GM12878 (cell line): Measurements from ENCODE around the gene PLXNA4. TPM values are rescaled to one million over a fixed set of nuclear protein-coding genes. Genes with fewer than 3 reads are reported as not detected.

Source experiments
- ATAC-seq: fragments of 200-7000 bp; cut with Tn5 transposase; 3 replicates; pipeline ENCODE4 v1.9.1; 2020; ENCODE audit warnings: mild to moderate bottlenecking, moderate library complexity
- BruUV-seq: library from RNA; stranded (reverse); fragments of 400-500 nt; replicated peaks from 2 replicates; lab custom pipeline; 2021; lab: Mats Ljungman, UMichigan
- CTCF ChIA-PET: fragments of 300-600 bp; sonication (Branson Sonifier 250); formaldehyde crosslinking; extraction: SDS; loops from one replicate; lab custom pipeline; 2021; ENCODE audit warnings: inconsistent platforms; lab: Yijun Ruan, JAX
- POLR2A ChIA-PET: fragments of 350-600 bp; formaldehyde crosslinking; extraction: SDS; loops from one replicate; lab custom pipeline; 2021; ENCODE audit warnings: inconsistent platforms; lab: Charles Lee
- RAD21 ChIA-PET: fragments of 300-600 bp; sonication (Branson Sonifier 250); formaldehyde crosslinking; loops from one replicate; lab custom pipeline; 2023; ENCODE audit warnings: antibody characterized with exemption; ENCODE audit not compliant: unreplicated experiment; lab: Charles Lee
- SMC1A ChIA-PET: fragments of 300-600 bp; sonication (Branson Sonifier 250); formaldehyde crosslinking; loops from one replicate; lab custom pipeline; 2023; ENCODE audit not compliant: unreplicated experiment, uncharacterized antibody; lab: Charles Lee
- DNase-seq: peaks from one replicate; pipeline ENCODE4 v3.0.0-alpha.2; 2011; ENCODE audit warnings: low read depth, low spot score
- FAIRE-seq: peaks from 3 replicates; lab custom pipeline; 2011; peaks lifted over from hg19 to GRCh38; lab: Jason Lieb, UNC
- H2AFZ ChIP-seq: 2 replicates; pipeline ENCODE4 v1.6.0; 2011; ENCODE audit warnings: low read depth, low read length, control low read depth; ENCODE audit not compliant: control insufficient read depth
- H3K27ac ChIP-seq: 2 replicates; pipeline ENCODE4 v1.5.1; 2011; ENCODE audit warnings: control low read depth; ENCODE audit not compliant: control insufficient read depth, insufficient read depth
- H3K27me3 ChIP-seq, 2 experiments: replicated peaks in 1 of 2; 2 replicates each; pipeline versions ENCODE4 v1.6.0 to v1.6.1; 2011; ENCODE audit warnings: low read length in 1 of 2; ENCODE audit not compliant: control insufficient read depth in 2 of 2, insufficient read depth in 2 of 2
- H3K36me3 ChIP-seq, 2 experiments: 2 replicates each; pipeline ENCODE4 v1.5.1; 2011; ENCODE audit warnings: low read length in 1 of 2; ENCODE audit not compliant: control insufficient read depth in 2 of 2, insufficient read depth in 2 of 2
- H3K4me1 ChIP-seq: 2 replicates; pipeline ENCODE4 v1.6.1; 2011; ENCODE audit warnings: mild to moderate bottlenecking, low read length, moderate library complexity, mixed read lengths; ENCODE audit not compliant: control insufficient read depth, insufficient read depth
- H3K4me2 ChIP-seq: 2 replicates; pipeline ENCODE4 v1.6.0; 2011; ENCODE audit warnings: control low read depth; ENCODE audit not compliant: control insufficient read depth, insufficient read depth
- H3K4me3 ChIP-seq: fragments of 200-600 bp; sonication (generic); 2 replicates; pipeline ENCODE4 v1.5.1; 2016
- H3K79me2 ChIP-seq: 2 replicates; pipeline ENCODE4 v1.6.0; 2011; ENCODE audit warnings: low read length; ENCODE audit not compliant: control insufficient read depth, insufficient read depth
- H3K9ac ChIP-seq: 2 replicates; pipeline ENCODE4 v1.8.0; 2011; ENCODE audit warnings: low read length, control low read depth, mixed read lengths; ENCODE audit not compliant: control insufficient read depth, insufficient read depth
- H3K9me3 ChIP-seq: replicated peaks from 3 replicates; pipeline ENCODE4 v1.5.1; 2011; ENCODE audit warnings: mild to moderate bottlenecking, low read length; ENCODE audit not compliant: control insufficient read depth, insufficient read depth
- H4K20me1 ChIP-seq: 2 replicates; pipeline ENCODE4 v1.6.0; 2011; ENCODE audit not compliant: control insufficient read depth, insufficient read depth
- BRCA1 ChIP-seq: IDR thresholded peaks from 2 replicates; pipeline ENCODE4 v1.6.1; 2011; ENCODE audit warnings: low read depth, low read length, improper control_type of control experiment
- IRF4 ChIP-seq: IDR thresholded peaks from 2 replicates; pipeline ENCODE4 v1.6.1; 2011; ENCODE audit warnings: low read depth, low read length
- KDM1A ChIP-seq: fragments of 200-600 bp; sonication (generic); IDR thresholded peaks from 2 replicates; pipeline ENCODE4 v1.6.1; 2016; ENCODE audit warnings: borderline replicate concordance
- LARP7 ChIP-seq: fragments of 450-650 bp; IDR thresholded peaks from 2 replicates; pipeline ENCODE4 v1.6.1; 2017; ENCODE audit warnings: mild to moderate bottlenecking
- NFIC ChIP-seq: IDR thresholded peaks from 2 replicates; pipeline ENCODE4 v1.6.1; 2012; ENCODE audit warnings: low read depth, mild to moderate bottlenecking, inconsistent platforms, low read length, moderate library complexity
- NR2C2 ChIP-seq: IDR thresholded peaks from 2 replicates; pipeline ENCODE4 v1.6.1; 2011; ENCODE audit warnings: borderline replicate concordance, low read depth; ENCODE audit not compliant: control insufficient read depth, insufficient read length
- POLR2AphosphoS2 ChIP-seq: IDR thresholded peaks from 2 replicates; pipeline ENCODE4 v1.6.1; 2011; ENCODE audit warnings: low read depth, mild to moderate bottlenecking, low read length, improper control_type of control experiment, moderate library complexity
- RFX5 ChIP-seq: IDR thresholded peaks from 2 replicates; pipeline ENCODE4 v1.6.1; 2011; ENCODE audit warnings: low read depth, low read length, improper control_type of control experiment
- SIX5 ChIP-seq: IDR thresholded peaks from 2 replicates; pipeline ENCODE4 v1.6.1; 2011; ENCODE audit warnings: mild to moderate bottlenecking, low read depth, low read length, moderate library complexity; ENCODE audit not compliant: severe bottlenecking
- SREBF2 ChIP-seq: IDR thresholded peaks from 2 replicates; pipeline ENCODE4 v1.6.1; 2012; ENCODE audit warnings: mild to moderate bottlenecking, low read length
- SUZ12 ChIP-seq: fragments of 200-600 bp; sonication (generic); IDR thresholded peaks from one replicate; pipeline ENCODE4 v1.6.1; 2018; ENCODE audit warnings: antibody characterized with exemption, mild to moderate bottlenecking; ENCODE audit not compliant: unreplicated experiment
- ZNF384 ChIP-seq: IDR thresholded peaks from 2 replicates; pipeline ENCODE4 v1.6.1; 2012; ENCODE audit warnings: low read depth, mild to moderate bottlenecking, low read length, improper control_type of control experiment, borderline replicate concordance
- ZZZ3 ChIP-seq: IDR thresholded peaks from 2 replicates; pipeline ENCODE4 v1.6.1; 2011; ENCODE audit warnings: low read depth; ENCODE audit not compliant: control insufficient read depth, insufficient read length
- WGBS: methylation state at CpG from one replicate; pipeline ENCODE4 v1.1.6; 2016; ENCODE audit warnings: low lambda C conversion rate; ENCODE audit not compliant: insufficient replicate concordance, insufficient coverage; ENCODE audit errors: missing lambda C conversion rate; 5-methylcytosine and 5-hydroxymethylcytosine counted together
- in situ Hi-C: fragments of 300-500 bp; cut with MboI; formaldehyde crosslinking; loops from 9 replicates; pipeline ENCODE4 v1.14.3; 2018; ENCODE audit warnings: mixed read lengths
- intact Hi-C: fragments of 100-400 bp; cut with micrococcal nuclease; formaldehyde crosslinking; loops from one replicate; pipeline ENCODE4 v1.14.2; 2022; ENCODE audit not compliant: unreplicated experiment
- polyA plus RNA-seq, 11 experiments: library from polyadenylated mRNA; depleted of rRNA in 4 of 11; unstranded in 6 of 11; stranded (reverse) in 5 of 11; fragments of >200 nt; fragmentation: Nextera tagmentation in 4 of 11; fragmentation: Illumina TruSeq in 1 of 11; extraction: Ambion mirVana in 4 of 11; extraction: Trizol in 1 of 11; gene quantifications; 1 replicate in 1 of 11; 2 replicates in 10 of 11; pipeline versions ENCODE4 v1.2.1 to v1.2.3, GENCODE V29; 2011 to 2016; ENCODE audit warnings: inconsistent platforms in 2 of 11, missing spikeins in 2 of 11, low read depth in 1 of 11
- total RNA-seq, 4 experiments: library from RNA; depleted of rRNA in 3 of 4; stranded (reverse); fragments of >200 nt in 3 of 4; fragmentation: Illumina TruSeq in 1 of 4; extraction: Trizol in 1 of 4; gene quantifications; 2 replicates each; pipeline versions ENCODE4 v1.2.1 to v1.2.3, GENCODE V29; 2013 to 2021
- TF ChIP-seq, protein P1 (sequence below): fragments of 450-650 bp; IDR thresholded peaks from 2 replicates; pipeline ENCODE4 v1.6.1; 2016; ENCODE audit warnings: mild to moderate bottlenecking
- TF ChIP-seq, protein P2 (sequence below): fragments of 450-650 bp; IDR thresholded peaks from 2 replicates; pipeline ENCODE4 v1.6.1; 2018; ENCODE audit warnings: mild to moderate bottlenecking, low read depth, moderate library complexity; ENCODE audit not compliant: partially characterized antibody
- TF ChIP-seq, protein P3 (sequence below): fragments of 450-650 bp; IDR thresholded peaks from 2 replicates; pipeline ENCODE4 v1.6.1; 2014; ENCODE audit warnings: mild to moderate bottlenecking
- TF ChIP-seq, protein P4 (sequence below): fragments of 450-650 bp; IDR thresholded peaks from 2 replicates; pipeline ENCODE4 v1.6.1; 2016; ENCODE audit warnings: mild to moderate bottlenecking, moderate library complexity, borderline replicate concordance

PLXNA4 gene
- total and polyA plus RNA-seq, 10 of the 15 experiments (the other 5 are each of a cell fraction or from before 2014, with no cell fraction given), result 0.03 TPM; not detected in 9

DNA sequence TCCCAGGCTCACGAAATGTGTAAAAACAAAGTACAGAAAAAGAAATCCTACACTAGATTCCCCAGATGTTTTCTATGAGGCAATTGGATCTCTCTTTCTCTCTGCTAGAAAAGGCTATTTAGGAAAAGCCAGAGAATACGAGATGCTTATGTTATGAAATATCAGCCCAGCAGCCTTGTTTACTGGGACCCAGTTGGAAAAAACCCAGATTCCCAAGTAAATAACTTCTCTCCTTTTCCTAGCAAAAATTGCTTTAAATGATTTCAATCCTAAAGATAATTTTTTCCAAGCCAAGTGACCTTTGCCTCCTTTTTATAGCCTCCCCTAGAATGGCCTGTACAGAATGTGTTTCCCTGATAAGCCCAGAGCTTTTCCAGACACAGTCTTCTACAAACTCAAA lies 199.3 kb downstream of the PLXNA4 start:
- SMC1A ChIA-PET, result interaction anchor here (0.6 kb wide), 1 partner anchor 1614 kb away, joined by 3 read pairs; no protein-coding TSS in a partner anchor
- peaks cover 0 to 2% of the 10 kb centered on the region in 2 experiments; a peak in 2 of 4 replicates for H3K27me3 ChIP-seq
- H3K4me3 ChIP-seq, result no peak overlapping the region
- no peak overlapping the region for H3K9ac ChIP-seq
- ATAC-seq (no peak), FAIRE-seq (no peak), DNase-seq (no peak)
- H3K36me3 ChIP-seq, result no peaks in the 10 kb centered on the region
- no peaks in the 10 kb centered on the region for H3K9me3 ChIP-seq
- POLR2A ChIA-PET, result no interaction called here
- WGBS, result 0% methylated on average over 2 of the region's 2 CpGs
- intact Hi-C loops, result no loop called here
- no peaks in the 10 kb centered on the region for H3K4me1 ChIP-seq
- CTCF ChIA-PET, result no interaction called here
- in situ Hi-C loops, result no loop called here
- no peaks in the 10 kb centered on the region for H3K79me2 ChIP-seq
- BruUV-seq, result no TSS peak
- H3K27ac ChIP-seq, result no peak overlapping the region
- no peak overlapping the region for H3K4me2 ChIP-seq
- H2AFZ ChIP-seq, result no peak overlapping the region
- RAD21 ChIA-PET, result no interaction called here
- no peaks in the 10 kb centered on the region for H4K20me1 ChIP-seq
- no peak for TF ChIP-seq LARP7
- no peak for TF ChIP-seq KDM1A
- TF ChIP-seq, protein P1, sequence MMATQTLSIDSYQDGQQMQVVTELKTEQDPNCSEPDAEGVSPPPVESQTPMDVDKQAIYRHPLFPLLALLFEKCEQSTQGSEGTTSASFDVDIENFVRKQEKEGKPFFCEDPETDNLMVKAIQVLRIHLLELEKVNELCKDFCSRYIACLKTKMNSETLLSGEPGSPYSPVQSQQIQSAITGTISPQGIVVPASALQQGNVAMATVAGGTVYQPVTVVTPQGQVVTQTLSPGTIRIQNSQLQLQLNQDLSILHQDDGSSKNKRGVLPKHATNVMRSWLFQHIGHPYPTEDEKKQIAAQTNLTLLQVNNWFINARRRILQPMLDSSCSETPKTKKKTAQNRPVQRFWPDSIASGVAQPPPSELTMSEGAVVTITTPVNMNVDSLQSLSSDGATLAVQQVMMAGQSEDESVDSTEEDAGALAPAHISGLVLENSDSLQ, result no peak
- TF ChIP-seq ZNF384, result no peak
- TF ChIP-seq BRCA1, result no peak
- TF ChIP-seq, protein P2, sequence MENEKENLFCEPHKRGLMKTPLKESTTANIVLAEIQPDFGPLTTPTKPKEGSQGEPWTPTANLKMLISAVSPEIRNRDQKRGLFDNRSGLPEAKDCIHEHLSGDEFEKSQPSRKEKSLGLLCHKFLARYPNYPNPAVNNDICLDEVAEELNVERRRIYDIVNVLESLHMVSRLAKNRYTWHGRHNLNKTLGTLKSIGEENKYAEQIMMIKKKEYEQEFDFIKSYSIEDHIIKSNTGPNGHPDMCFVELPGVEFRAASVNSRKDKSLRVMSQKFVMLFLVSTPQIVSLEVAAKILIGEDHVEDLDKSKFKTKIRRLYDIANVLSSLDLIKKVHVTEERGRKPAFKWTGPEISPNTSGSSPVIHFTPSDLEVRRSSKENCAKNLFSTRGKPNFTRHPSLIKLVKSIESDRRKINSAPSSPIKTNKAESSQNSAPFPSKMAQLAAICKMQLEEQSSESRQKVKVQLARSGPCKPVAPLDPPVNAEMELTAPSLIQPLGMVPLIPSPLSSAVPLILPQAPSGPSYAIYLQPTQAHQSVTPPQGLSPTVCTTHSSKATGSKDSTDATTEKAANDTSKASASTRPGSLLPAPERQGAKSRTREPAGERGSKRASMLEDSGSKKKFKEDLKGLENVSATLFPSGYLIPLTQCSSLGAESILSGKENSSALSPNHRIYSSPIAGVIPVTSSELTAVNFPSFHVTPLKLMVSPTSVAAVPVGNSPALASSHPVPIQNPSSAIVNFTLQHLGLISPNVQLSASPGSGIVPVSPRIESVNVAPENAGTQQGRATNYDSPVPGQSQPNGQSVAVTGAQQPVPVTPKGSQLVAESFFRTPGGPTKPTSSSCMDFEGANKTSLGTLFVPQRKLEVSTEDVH, result no peak
- TF ChIP-seq SIX5, result no peak
- TF ChIP-seq IRF4, result no peak
- no peak for TF ChIP-seq SUZ12
- no peak for TF ChIP-seq SREBF2
- no peak for TF ChIP-seq RFX5
- no peak for TF ChIP-seq NR2C2
- TF ChIP-seq NFIC, result no peak
- TF ChIP-seq POLR2AphosphoS2, result no peak
- TF ChIP-seq, protein P3, sequence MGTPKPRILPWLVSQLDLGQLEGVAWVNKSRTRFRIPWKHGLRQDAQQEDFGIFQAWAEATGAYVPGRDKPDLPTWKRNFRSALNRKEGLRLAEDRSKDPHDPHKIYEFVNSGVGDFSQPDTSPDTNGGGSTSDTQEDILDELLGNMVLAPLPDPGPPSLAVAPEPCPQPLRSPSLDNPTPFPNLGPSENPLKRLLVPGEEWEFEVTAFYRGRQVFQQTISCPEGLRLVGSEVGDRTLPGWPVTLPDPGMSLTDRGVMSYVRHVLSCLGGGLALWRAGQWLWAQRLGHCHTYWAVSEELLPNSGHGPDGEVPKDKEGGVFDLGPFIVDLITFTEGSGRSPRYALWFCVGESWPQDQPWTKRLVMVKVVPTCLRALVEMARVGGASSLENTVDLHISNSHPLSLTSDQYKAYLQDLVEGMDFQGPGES, result no peak
- no peak for TF ChIP-seq ZZZ3
- TF ChIP-seq, protein P4, sequence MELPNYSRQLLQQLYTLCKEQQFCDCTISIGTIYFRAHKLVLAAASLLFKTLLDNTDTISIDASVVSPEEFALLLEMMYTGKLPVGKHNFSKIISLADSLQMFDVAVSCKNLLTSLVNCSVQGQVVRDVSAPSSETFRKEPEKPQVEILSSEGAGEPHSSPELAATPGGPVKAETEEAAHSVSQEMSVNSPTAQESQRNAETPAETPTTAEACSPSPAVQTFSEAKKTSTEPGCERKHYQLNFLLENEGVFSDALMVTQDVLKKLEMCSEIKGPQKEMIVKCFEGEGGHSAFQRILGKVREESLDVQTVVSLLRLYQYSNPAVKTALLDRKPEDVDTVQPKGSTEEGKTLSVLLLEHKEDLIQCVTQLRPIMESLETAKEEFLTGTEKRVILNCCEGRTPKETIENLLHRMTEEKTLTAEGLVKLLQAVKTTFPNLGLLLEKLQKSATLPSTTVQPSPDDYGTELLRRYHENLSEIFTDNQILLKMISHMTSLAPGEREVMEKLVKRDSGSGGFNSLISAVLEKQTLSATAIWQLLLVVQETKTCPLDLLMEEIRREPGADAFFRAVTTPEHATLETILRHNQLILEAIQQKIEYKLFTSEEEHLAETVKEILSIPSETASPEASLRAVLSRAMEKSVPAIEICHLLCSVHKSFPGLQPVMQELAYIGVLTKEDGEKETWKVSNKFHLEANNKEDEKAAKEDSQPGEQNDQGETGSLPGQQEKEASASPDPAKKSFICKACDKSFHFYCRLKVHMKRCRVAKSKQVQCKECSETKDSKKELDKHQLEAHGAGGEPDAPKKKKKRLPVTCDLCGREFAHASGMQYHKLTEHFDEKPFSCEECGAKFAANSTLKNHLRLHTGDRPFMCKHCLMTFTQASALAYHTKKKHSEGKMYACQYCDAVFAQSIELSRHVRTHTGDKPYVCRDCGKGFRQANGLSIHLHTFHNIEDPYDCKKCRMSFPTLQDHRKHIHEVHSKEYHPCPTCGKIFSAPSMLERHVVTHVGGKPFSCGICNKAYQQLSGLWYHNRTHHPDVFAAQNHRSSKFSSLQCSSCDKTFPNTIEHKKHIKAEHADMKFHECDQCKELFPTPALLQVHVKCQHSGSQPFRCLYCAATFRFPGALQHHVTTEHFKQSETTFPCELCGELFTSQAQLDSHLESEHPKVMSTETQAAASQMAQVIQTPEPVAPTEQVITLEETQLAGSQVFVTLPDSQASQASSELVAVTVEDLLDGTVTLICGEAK, result no peak
